K562 (cell line): Measurements from ENCODE around the gene CHRNB4. TPM values are rescaled to one million over a fixed set of nuclear protein-coding genes. Genes with fewer than 3 reads are reported as not detected.

Experiments
- CBX3 ChIP-seq, 2 experiments: IDR thresholded peaks; 1 replicate in 1 of 2; 2 replicates in 1 of 2; pipeline ENCODE4 v1.6.1; 2012; ENCODE audit warnings: inconsistent platforms in 2 of 2, low read length in 2 of 2, borderline replicate concordance in 1 of 2, control low read depth in 1 of 2
- CTCF ChIP-seq, 3 experiments: IDR thresholded peaks in 2 of 3; conservative IDR thresholded peaks in 1 of 3; 2 replicates each; pipeline ENCODE4 v1.5.1; 2011 to 2012; ENCODE audit warnings: low read length in 3 of 3, mild to moderate bottlenecking in 3 of 3, control low read depth in 2 of 3, improper control_type of control experiment in 1 of 3, inconsistent platforms in 1 of 3, low read depth in 1 of 3, mixed read lengths in 1 of 3, moderate library complexity in 1 of 3; ENCODE audit not compliant: insufficient read depth in 2 of 3
- E2F3 ChIP-seq: fragments of 250-450 bp; sonication (Bioruptor Pico); IDR thresholded peaks from 2 replicates; pipeline ENCODE4 v1.4.0; 2020; ENCODE audit warnings: mild to moderate bottlenecking
- FOXP4 ChIP-seq: sonication (generic); formaldehyde crosslinking; IDR thresholded peaks from 2 replicates; pipeline ENCODE4 v1.8.0; 2022; ENCODE audit warnings: mild to moderate bottlenecking, missing genetic modification reagents, borderline replicate concordance
- GABPA ChIP-seq: fragments of 200-800 bp; sonication (Bioruptor generic); conservative IDR thresholded peaks from 2 replicates; pipeline ENCODE4 v1.6.1; 2016; ENCODE audit warnings: low read depth, missing genetic modification characterization, missing compliant biosample characterization
- HMBOX1 ChIP-seq: sonication (generic); IDR thresholded peaks from 2 replicates; pipeline ENCODE4 v1.6.1; 2016
- IRF9 ChIP-seq: fragments of 450-650 bp; IDR thresholded peaks from 2 replicates; pipeline ENCODE4 v1.6.1; 2016; ENCODE audit warnings: missing biosample characterization, missing genetic modification characterization
- MECOM ChIP-seq: fragments of 250-450 bp; sonication (Bioruptor Pico); IDR thresholded peaks from 2 replicates; pipeline ENCODE4 v1.8.0; 2022; ENCODE audit warnings: inconsistent platforms
- MED1 ChIP-seq: sonication (generic); formaldehyde crosslinking; IDR thresholded peaks from 2 replicates; pipeline ENCODE4 v1.8.1; 2023; ENCODE audit warnings: missing genetic modification reagents, borderline replicate concordance
- NR2C1 ChIP-seq, 2 experiments: fragments of 450-650 bp; IDR thresholded peaks; 2 replicates each; pipeline ENCODE4 v1.6.1; 2017; ENCODE audit warnings: mild to moderate bottlenecking in 2 of 2, antibody characterized with exemption in 1 of 2, inconsistent platforms in 1 of 2, missing compliant biosample characterization in 1 of 2, missing genetic modification characterization in 1 of 2
- PCBP1 ChIP-seq: fragments of 200-400 bp; formaldehyde crosslinking; IDR thresholded peaks from 2 replicates; pipeline ENCODE4 v1.6.1; 2018; ENCODE audit warnings: mild to moderate bottlenecking, low read depth, low read length; ENCODE audit not compliant: poor library complexity, severe bottlenecking
- RAD51 ChIP-seq: fragments of 450-650 bp; IDR thresholded peaks from 2 replicates; pipeline ENCODE4 v1.7.1; 2016; ENCODE audit warnings: low read depth, mild to moderate bottlenecking, borderline replicate concordance
- SAFB ChIP-seq: fragments of 200-400 bp; formaldehyde crosslinking; IDR thresholded peaks from 2 replicates; pipeline ENCODE4 v1.6.1; 2017; ENCODE audit warnings: low read depth, low read length, borderline replicate concordance
- SAP30 ChIP-seq: fragments of 200-600 bp; sonication (generic); IDR thresholded peaks from 2 replicates; pipeline ENCODE4 v1.6.1; 2012; ENCODE audit warnings: borderline replicate concordance, low read depth, mild to moderate bottlenecking, moderate library complexity, low read length, control low read depth, inconsistent platforms; ENCODE audit not compliant: insufficient read depth, poor library complexity, severe bottlenecking
- SRSF1 ChIP-seq: fragments of 200-400 bp; formaldehyde crosslinking; IDR thresholded peaks from 2 replicates; pipeline ENCODE4 v1.6.1; 2017; ENCODE audit warnings: mild to moderate bottlenecking, low read depth, low read length, moderate library complexity
- WHSC1 ChIP-seq: IDR thresholded peaks from one replicate; pipeline ENCODE4 v1.6.1; 2012; ENCODE audit warnings: low read length, control low read depth, inconsistent platforms
- ZBTB5 ChIP-seq: fragments of 450-650 bp; IDR thresholded peaks from 2 replicates; pipeline ENCODE4 v1.6.1; 2017; ENCODE audit warnings: antibody characterized with exemption
- ZNF239 ChIP-seq: fragments of 250-450 bp; sonication (Bioruptor Pico); IDR thresholded peaks from 2 replicates; pipeline ENCODE4 v1.4.0; 2020; ENCODE audit warnings: mild to moderate bottlenecking
- ZNF263 ChIP-seq: sonication (generic); formaldehyde crosslinking; IDR thresholded peaks from 2 replicates; pipeline ENCODE4 v1.8.0; 2022; ENCODE audit warnings: mild to moderate bottlenecking, missing genetic modification reagents, borderline replicate concordance
- ZNF384 ChIP-seq: IDR thresholded peaks from 2 replicates; pipeline ENCODE4 v1.6.1; 2012; ENCODE audit warnings: low read depth, low read length, improper control_type of control experiment
- polyA plus RNA-seq, 8 experiments: library from polyadenylated mRNA; depleted of rRNA in 4 of 8; stranded (reverse) in 5 of 8; unstranded in 3 of 8; fragments of >200 nt; fragmentation: Nextera tagmentation in 2 of 8; fragmentation: Illumina TruSeq in 1 of 8; extraction: Ambion mirVana in 2 of 8; extraction: Trizol in 1 of 8; gene quantifications; 2 replicates each; pipeline versions ENCODE4 v1.2.1 to v1.2.3, GENCODE V29; 2011 to 2014; ENCODE audit warnings: inconsistent platforms in 1 of 8, missing spikeins in 1 of 8
- total RNA-seq, 7 experiments: library from RNA; depleted of rRNA in 6 of 7; stranded (reverse); fragments of >200 nt in 6 of 7; fragmentation: Illumina TruSeq in 2 of 7; extraction: Trizol in 2 of 7; gene quantifications; 2 replicates each; pipeline versions ENCODE4 v1.2.1 to v1.2.3, GENCODE V29; 2011 to 2021; ENCODE audit warnings: low replicate concordance in 1 of 7

CHRNB4 gene
- total and polyA plus RNA-seq, 9 of the 15 experiments (the other 6 are each of a cell fraction or from before 2014, with no cell fraction given) = 0.08 to 0.18 TPM; not detected in 7

GRCh38 chr15:78618490-78618934 lies 22.5 kb downstream of the CHRNB4 start (continued):
- TF ChIP-seq FOXP4 (CRISPR knock-in tag) (no peak), NR2C1 (IDR thresholded peaks at IDR 0.05) (no peak), NR2C1 (tag; IDR thresholded peaks at IDR 0.05) (no peak), ZNF384 (no peak), ZNF239 (no peak), SRSF1 (no peak), GABPA (no peak), SAP30 (no peak), RAD51 (no peak), MED1 (no peak), E2F3 (CRISPR knock-in tag) (no peak), MECOM (CRISPR knock-in tag) (no peak), WHSC1 (no peak), ZNF263 (CRISPR knock-in tag) (no peak), HMBOX1 (peak; percentile 34; the same call in 1 of the 2 replicates), CBX3 (IDR thresholded peaks at IDR 0.05; ENCODE audit: borderline replicate concordance in 1 of 2, low read length in 2 of 2) (no peak), PCBP1 (no peak), SAFB (no peak), ZBTB5 (no peak), IRF9 (no peak), CTCF (IDR thresholded peaks at IDR 0.05 in 2 of 3, conservative IDR thresholded peaks at IDR 0.05 in 1 of 3; ENCODE audit: insufficient read depth in 2 of 3, low read depth in 1 of 3, low read length in 3 of 3) (peak; percentile 80 to 87 (median 84))
